OCI-LY1 (cell line): ENCODE results near the gene RELL1.

ENCODE experiments used
- H2AFZ ChIP-seq: fragments of 200-600 bp; sonication (generic), shearing (Covaris generic); 2 replicates; pipeline ENCODE4 v1.6.0; 2014; ENCODE audit warnings: antibody characterized with exemption, mild to moderate bottlenecking, low read length
- H3F3A ChIP-seq: fragments of 200-600 bp; sonication (generic), shearing (Covaris generic); 2 replicates; pipeline ENCODE4 v1.6.0; 2014; ENCODE audit warnings: mild to moderate bottlenecking, antibody characterized with exemption, low read length, moderate library complexity; ENCODE audit not compliant: insufficient read depth
- H3K27ac ChIP-seq: fragments of 200-600 bp; sonication (generic); 2 replicates; pipeline ENCODE4 v1.5.1; 2014; ENCODE audit warnings: low read length, mixed run types, mild to moderate bottlenecking, low read depth; ENCODE audit not compliant: poor library complexity, severe bottlenecking
- H3K27me3 ChIP-seq: fragments of 200-600 bp; sonication (generic); 2 replicates; pipeline ENCODE4 v1.6.0; 2014; ENCODE audit warnings: antibody characterized with exemption, mild to moderate bottlenecking, low read length, moderate library complexity; ENCODE audit not compliant: insufficient read depth
- H3K36me3 ChIP-seq: fragments of 200-600 bp; sonication (generic); 2 replicates; pipeline ENCODE4 v1.6.1; 2014; ENCODE audit warnings: mild to moderate bottlenecking, antibody characterized with exemption, low read length, moderate library complexity, mixed read lengths; ENCODE audit not compliant: insufficient read depth
- H3K4me1 ChIP-seq: fragments of 200-600 bp; sonication (generic); 2 replicates; pipeline ENCODE4 v1.5.1; 2014; ENCODE audit warnings: mild to moderate bottlenecking, low read length, moderate library complexity; ENCODE audit not compliant: insufficient read depth, severe bottlenecking
- H3K4me2 ChIP-seq: fragments of 200-600 bp; sonication (generic), shearing (Covaris generic); 2 replicates; pipeline ENCODE4 v1.6.1; 2014; ENCODE audit warnings: low read length
- H3K4me3 ChIP-seq: fragments of 200-600 bp; sonication (generic); 2 replicates; pipeline ENCODE4 v1.5.1; 2014; ENCODE audit warnings: low read length, low read depth, mild to moderate bottlenecking, mixed read lengths; ENCODE audit not compliant: poor library complexity, severe bottlenecking
- H3K79me2 ChIP-seq: fragments of 200-600 bp; shearing (Covaris generic); 2 replicates; pipeline ENCODE4 v1.6.1; 2016; ENCODE audit warnings: mixed run types, low read length, mixed read lengths; ENCODE audit not compliant: insufficient read depth
- H3K9ac ChIP-seq: fragments of 200-600 bp; sonication (generic), shearing (Covaris generic); 2 replicates; pipeline ENCODE4 v1.6.1; 2014; ENCODE audit warnings: mild to moderate bottlenecking, low read length, mixed read lengths
- H3K9me2 ChIP-seq: fragments of 200-600 bp; sonication (generic), shearing (Covaris generic); 2 replicates; pipeline ENCODE4 v1.6.1; 2014; ENCODE audit warnings: low read depth, mild to moderate bottlenecking, low read length, mixed read lengths
- H3K9me3 ChIP-seq: fragments of 200-600 bp; shearing (Covaris generic); 2 replicates; pipeline ENCODE4 v1.6.1; 2014; ENCODE audit warnings: low read length, mixed read lengths
- H4K20me1 ChIP-seq: fragments of 200-600 bp; sonication (generic), shearing (Covaris generic); 2 replicates; pipeline ENCODE4 v1.6.0; 2016; ENCODE audit warnings: mild to moderate bottlenecking, low read length; ENCODE audit not compliant: insufficient read depth
- CTCF ChIP-seq: fragments of 200-600 bp; sonication (generic), shearing (Covaris generic); IDR thresholded peaks from 2 replicates; pipeline ENCODE4 v1.5.1; 2017; ENCODE audit warnings: mild to moderate bottlenecking, antibody characterized with exemption, low read length, moderate library complexity, mixed read lengths
- EZH2 ChIP-seq: fragments of 200-600 bp; sonication (generic), shearing (Covaris generic); IDR thresholded peaks from 2 replicates; pipeline ENCODE4 v1.8.0; 2017; ENCODE audit warnings: borderline replicate concordance, mixed run types, mild to moderate bottlenecking, antibody characterized with exemption, low read length, moderate library complexity, mixed read lengths

RELL1 gene

GRCh38 chr4:37646247-37646646, 39.9 kb downstream of the RELL1 start:
- H3K4me3 ChIP-seq: no peak overlapping the region
- no peaks in the 10 kb centered on the region for H3K79me2 ChIP-seq
- H3K36me3 ChIP-seq: peaks cover 34% of the 10 kb centered on the region; the same call in 1 of the 2 replicates
- no peaks in the 10 kb centered on the region for H3F3A ChIP-seq
- H3K27ac ChIP-seq: peak overlapping the region; percentile 90
- peak overlapping the region; percentile 37 for H3K4me2 ChIP-seq
- TF ChIP-seq EZH2 (no peak), CTCF (no peak)
- no peaks in the 10 kb centered on the region for H4K20me1 ChIP-seq
- peak overlapping the region; percentile 44 for H3K9ac ChIP-seq
- no peaks in the 10 kb centered on the region for H3K9me2 ChIP-seq
- no peaks in the 10 kb centered on the region for H3K27me3 ChIP-seq
- H3K4me1 ChIP-seq: peaks cover 36% of the 10 kb centered on the region
- H3K9me3 ChIP-seq: no peaks in the 10 kb centered on the region
- H2AFZ ChIP-seq: no peak overlapping the region

- Histone ChIP-seq H3K36me3 (peaks cover 34% of the 10 kb centered on the region; the same call in 1 of the 2 replicates), H3K4me2 (peak overlapping the region; percentile 37), H4K20me1 (no peaks in the 10 kb centered on the region)
These were observed 40.4 kb downstream of the RELL1 start for GRCh38 chr4:37645736-37646135.

DNA sequence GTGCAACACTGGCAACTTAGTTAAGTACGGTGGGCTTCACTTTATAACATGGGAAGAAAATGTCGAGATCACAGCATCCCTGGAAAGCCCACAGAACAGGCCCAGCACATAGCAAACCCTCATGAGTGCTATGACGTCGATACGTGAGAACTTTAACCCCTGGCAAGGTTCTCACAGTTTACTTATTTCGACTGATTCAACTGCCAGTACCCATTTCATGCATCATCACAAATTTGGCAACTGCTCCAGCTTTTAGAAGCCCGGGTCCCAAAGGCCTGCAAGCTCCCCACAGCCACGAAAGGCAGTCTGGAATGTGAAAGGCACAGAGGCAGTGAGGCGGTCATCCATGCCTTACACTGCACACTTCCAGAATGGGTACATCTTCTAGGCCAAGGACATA, 41.2 kb downstream of the RELL1 start:
- Histone ChIP-seq H3K27me3 (no peaks in the 10 kb centered on the region), H3K36me3 (peaks cover 30% of the 10 kb centered on the region; the same call in 1 of the 2 replicates), H2AFZ (no peak overlapping the region), H3K79me2 (no peaks in the 10 kb centered on the region), H3K4me3 (no peak overlapping the region), H3K9me2 (no peaks in the 10 kb centered on the region), H3K9me3 (no peaks in the 10 kb centered on the region), H3K4me1 (peaks cover 36% of the 10 kb centered on the region), H3K9ac (peak overlapping the region; percentile 44; the same call in 1 of the 2 replicates), H3K27ac (peak overlapping the region; percentile 90), H4K20me1 (no peaks in the 10 kb centered on the region), H3F3A (no peaks in the 10 kb centered on the region), H3K4me2 (peak overlapping the region; percentile 37; the same call in 1 of the 2 replicates)
- TF ChIP-seq CTCF (no peak), EZH2 (no peak)

More at GRCh38 chr4:37645736-37646135, 40.4 kb downstream of the RELL1 start:
- TF ChIP-seq CTCF: no peak
- no peak for TF ChIP-seq EZH2
- peaks cover 36% of the 10 kb centered on the region for H3K4me1 ChIP-seq
- no peaks in the 10 kb centered on the region for H3K79me2 ChIP-seq
- no peak overlapping the region for H2AFZ ChIP-seq
- H3F3A ChIP-seq: no peaks in the 10 kb centered on the region
- no peaks in the 10 kb centered on the region for H3K27me3 ChIP-seq
- H3K9ac ChIP-seq: peak overlapping the region; percentile 44
- H3K9me3 ChIP-seq: no peaks in the 10 kb centered on the region
- no peak overlapping the region for H3K4me3 ChIP-seq
- no peaks in the 10 kb centered on the region for H3K9me2 ChIP-seq
- peak overlapping the region; percentile 90 for H3K27ac ChIP-seq
